ENCODE measurements around the gene ARHGAP40.

- TF ChIP-seq CTCF (conservative IDR thresholded peaks at IDR 0.05) (no peak), ZFX (IDR thresholded peaks at IDR 0.05) (no peak)
These were observed 43.1 kb downstream of the ARHGAP40 start for GRCh38 chr20:38644588-38645260.
